Fibroblast of mammary gland (primary cell): ENCODE measurements around the gene KHK.
"Not testable (repeated sequence)": the region's sequence is repeated elsewhere in the genome, so short reads cannot be mapped to it uniquely, and the experiment has no call there.

Source experiments
- DNase-seq: peaks from one replicate; pipeline ENCODE4 v3.0.0-alpha.2; 2010; ENCODE audit warnings: low read depth
- H3K4me3 ChIP-seq: 2 replicates; pipeline ENCODE4 v1.5.1; 2011; ENCODE audit warnings: low read depth, mild to moderate bottlenecking, low read length, moderate library complexity; ENCODE audit not compliant: control insufficient read depth
- CTCF ChIP-seq: conservative IDR thresholded peaks from 2 replicates; pipeline ENCODE4 v1.5.1; 2011; ENCODE audit warnings: low read depth, low read length, inconsistent platforms; ENCODE audit not compliant: control insufficient read depth, insufficient read depth

KHK gene

GRCh38 chr2:27115519-27115918 is 28.9 kb downstream of the KHK start:
- TF ChIP-seq CTCF, result no peak
- no peak overlapping the region for H3K4me3 ChIP-seq
- peak; percentile 17 for DNase-seq

- H3K4me3 ChIP-seq, result peak overlapping the region; percentile 56
- no peak for TF ChIP-seq CTCF
These were observed 31.5 kb downstream of the KHK start for GRCh38 chr2:27117995-27118524.

GRCh38 chr2:27118525-27119329 is 32.2 kb downstream of the KHK start, which contains the start of gene CGREF1:
Gene CGREF1 (minus strand): TSS chr2:27119128. CDS start chr2:27104366, 14,762 bp downstream.
- H3K4me3 ChIP-seq, result peak within 1 kb of the TSS; percentile 56
- no peak for DNase-seq
- no peak for TF ChIP-seq CTCF

More at GRCh38 chr2:27117995-27118524, 31.5 kb downstream of the KHK start:
- no peak for DNase-seq

GRCh38 chr2:27119330-27119670 is 32.7 kb downstream of the KHK start:
- peak overlapping the region; percentile 32 for H3K4me3 ChIP-seq
- not testable (repeated sequence) for DNase-seq

GRCh38 chr2:27121906-27122305 is 35.3 kb downstream of the KHK start:
- no peak for DNase-seq
- TF ChIP-seq CTCF, result no peak
- no peak overlapping the region for H3K4me3 ChIP-seq

- H3K4me3 ChIP-seq, result no peak overlapping the region
- no peak for DNase-seq
- no peak for TF ChIP-seq CTCF
These were observed 36.2 kb downstream of the KHK start for GRCh38 chr2:27122791-27123190.

- peak within 1 kb of the TSS; percentile 57 for H3K4me3 ChIP-seq
- TF ChIP-seq CTCF, result no peak
These were observed 37.0 kb downstream of the KHK start, which contains the start of gene ABHD1 for GRCh38 chr2:27123302-27124150. Gene ABHD1 (plus strand): TSS chr2:27123815. CDS start chr2:27123949, 134 bp downstream.

More at GRCh38 chr2:27123302-27124150, 37.0 kb downstream of the KHK start, which contains the start of gene ABHD1:
- DNase-seq, result no peak
